Osteocyte (in vitro differentiated cells): ENCODE results near the gene KIAA0586. TPM values are rescaled to one million over a fixed set of nuclear protein-coding genes. Genes with fewer than 3 reads are reported as not detected.

ENCODE experiments used
- DNase-seq: peaks from one replicate; pipeline ENCODE4 v3.0.0; 2021; ENCODE audit warnings: mixed read lengths; ENCODE audit not compliant: unreplicated experiment; ENCODE audit errors: extremely low spot score
- H3K27ac Mint-ChIP-seq: one replicate; pipeline ENCODE4 v1.8.0; 2021; ENCODE audit warnings: mild to moderate bottlenecking, mixed read lengths; ENCODE audit not compliant: unreplicated experiment
- H3K27me3 Mint-ChIP-seq: one replicate; pipeline ENCODE4 v1.8.0; 2021; ENCODE audit warnings: mixed read lengths; ENCODE audit not compliant: unreplicated experiment
- H3K36me3 Mint-ChIP-seq: one replicate; pipeline ENCODE4 v1.8.0; 2021; ENCODE audit warnings: mixed read lengths; ENCODE audit not compliant: unreplicated experiment
- H3K4me1 Mint-ChIP-seq: one replicate; pipeline ENCODE4 v1.8.0; 2021; ENCODE audit warnings: mixed read lengths; ENCODE audit not compliant: unreplicated experiment
- H3K4me3 Mint-ChIP-seq: one replicate; pipeline ENCODE4 v1.8.0; 2021; ENCODE audit warnings: mild to moderate bottlenecking, moderate library complexity, mixed read lengths; ENCODE audit not compliant: unreplicated experiment
- H3K9me3 Mint-ChIP-seq: one replicate; pipeline ENCODE4 v1.8.0; 2021; ENCODE audit warnings: mixed read lengths; ENCODE audit not compliant: unreplicated experiment
- long read RNA-seq: library from polyadenylated mRNA; unstranded; transcript quantifications from one replicate; pipeline ENCODE4 v2.0.0, GENCODE V29; 2021
- total RNA-seq: library from RNA; stranded (reverse); gene quantifications from 2 replicates; pipeline ENCODE4 v1.2.1, GENCODE V29; 2021
- TF ChIP-seq, protein P1 (sequence below): fragments of 200-600 bp; sonication (generic); IDR thresholded peaks from 2 replicates; pipeline ENCODE4 v1.5.0; 2021; ENCODE audit warnings: antibody characterized with exemption, mild to moderate bottlenecking, moderate library complexity

KIAA0586 gene
- total RNA-seq: 17.9 and 19.0 TPM in 2 replicates
- long read RNA-seq, partial matches to known transcripts: 49 of 72 reads
- long read RNA-seq, other reads (novel, unspliced or antisense): 23 of 72 reads

DNA sequence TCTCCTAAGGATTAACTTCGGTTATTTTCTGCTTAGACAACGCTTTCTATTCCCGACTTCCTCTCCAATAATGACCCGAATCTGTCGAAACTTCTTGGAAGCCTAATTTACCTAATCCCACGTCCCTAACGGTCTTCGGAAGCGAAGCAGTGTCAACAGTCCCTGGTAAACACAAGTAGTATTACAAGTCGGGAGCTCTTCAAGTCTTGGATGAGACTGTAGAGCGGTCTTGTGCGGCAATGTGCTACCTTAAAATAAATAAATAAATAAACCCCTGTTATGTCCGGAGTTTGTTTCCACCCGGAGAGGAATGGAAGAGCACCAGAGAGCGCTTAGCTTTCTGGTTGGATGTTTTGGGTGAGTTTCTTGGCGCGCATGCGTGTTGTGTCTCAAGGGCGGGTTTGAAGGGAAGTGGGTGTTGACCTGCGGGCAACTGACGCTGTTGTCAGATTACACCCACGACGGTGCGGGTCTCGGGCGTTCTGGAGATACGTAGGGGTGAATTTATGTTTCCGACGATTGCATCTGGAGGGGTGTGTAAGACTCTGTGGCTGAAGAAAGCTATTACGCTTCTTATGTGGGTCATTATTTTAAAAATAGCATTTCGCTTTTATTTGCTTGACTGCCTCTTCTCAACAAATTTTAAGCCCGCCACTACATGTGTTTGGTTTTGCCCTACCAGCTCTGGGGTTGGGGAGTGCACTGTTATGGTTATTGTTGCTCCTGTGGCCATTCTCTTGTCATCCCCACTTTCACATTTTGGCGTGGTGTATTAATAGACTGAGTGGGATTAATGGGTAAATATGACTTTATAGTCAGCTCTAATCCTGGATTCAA, at the start of gene KIAA0586, which contains the start of gene TIMM9:
Gene KIAA0586 (plus strand): TSS at position 439 of the 837 bp plus-strand sequence. CDS start 546 bp downstream, outside the sequence.
Gene TIMM9 (minus strand): TSS at position 251 of the 837 bp plus-strand sequence. CDS start 15,586 bp downstream, outside the sequence.
- peak within 1 kb of the TSS; percentile 92 for H3K4me3 Mint-ChIP-seq
- DNase-seq: peak; percentile 98
- peaks cover 7% of the 10 kb centered on the region for H3K36me3 Mint-ChIP-seq
- peak within 1 kb of the TSS; percentile 99 for H3K27ac Mint-ChIP-seq
- H3K27me3 Mint-ChIP-seq: no peaks in the 10 kb centered on the region
- peaks cover 37% of the 10 kb centered on the region for H3K4me1 Mint-ChIP-seq
- TF ChIP-seq, protein P1, sequence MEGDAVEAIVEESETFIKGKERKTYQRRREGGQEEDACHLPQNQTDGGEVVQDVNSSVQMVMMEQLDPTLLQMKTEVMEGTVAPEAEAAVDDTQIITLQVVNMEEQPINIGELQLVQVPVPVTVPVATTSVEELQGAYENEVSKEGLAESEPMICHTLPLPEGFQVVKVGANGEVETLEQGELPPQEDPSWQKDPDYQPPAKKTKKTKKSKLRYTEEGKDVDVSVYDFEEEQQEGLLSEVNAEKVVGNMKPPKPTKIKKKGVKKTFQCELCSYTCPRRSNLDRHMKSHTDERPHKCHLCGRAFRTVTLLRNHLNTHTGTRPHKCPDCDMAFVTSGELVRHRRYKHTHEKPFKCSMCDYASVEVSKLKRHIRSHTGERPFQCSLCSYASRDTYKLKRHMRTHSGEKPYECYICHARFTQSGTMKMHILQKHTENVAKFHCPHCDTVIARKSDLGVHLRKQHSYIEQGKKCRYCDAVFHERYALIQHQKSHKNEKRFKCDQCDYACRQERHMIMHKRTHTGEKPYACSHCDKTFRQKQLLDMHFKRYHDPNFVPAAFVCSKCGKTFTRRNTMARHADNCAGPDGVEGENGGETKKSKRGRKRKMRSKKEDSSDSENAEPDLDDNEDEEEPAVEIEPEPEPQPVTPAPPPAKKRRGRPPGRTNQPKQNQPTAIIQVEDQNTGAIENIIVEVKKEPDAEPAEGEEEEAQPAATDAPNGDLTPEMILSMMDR: no peak
- H3K9me3 Mint-ChIP-seq: no peaks in the 10 kb centered on the region

DNA sequence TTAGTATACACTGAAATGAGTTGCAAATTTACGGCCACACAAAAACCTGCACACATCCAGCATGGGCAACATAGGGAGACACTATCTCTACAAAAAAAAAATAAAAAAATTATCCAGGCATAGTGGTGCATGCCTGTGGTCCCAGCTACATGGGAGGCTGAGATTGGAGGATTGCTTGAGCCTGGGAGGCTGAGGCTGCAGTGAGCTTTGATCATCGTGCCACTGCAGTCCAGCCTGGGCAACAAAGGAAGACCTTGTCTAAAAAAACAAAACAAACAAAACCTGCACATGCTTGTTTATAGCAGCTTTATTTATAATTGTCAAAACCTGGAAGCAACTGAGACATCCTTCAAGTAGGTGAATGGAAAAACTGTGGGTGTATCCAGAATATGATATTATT, 36.7 kb upstream of the KIAA0586 start:
- H3K4me3 Mint-ChIP-seq: no peak overlapping the region
- H3K36me3 Mint-ChIP-seq: no peaks in the 10 kb centered on the region
- TF ChIP-seq, protein P1: no peak
- peaks cover 4% of the 10 kb centered on the region for H3K4me1 Mint-ChIP-seq
- no peak overlapping the region for H3K27ac Mint-ChIP-seq
- H3K9me3 Mint-ChIP-seq: no peaks in the 10 kb centered on the region
- no peak for DNase-seq
- no peaks in the 10 kb centered on the region for H3K27me3 Mint-ChIP-seq

- Mint-ChIP-seq H3K27me3 (no peaks in the 10 kb centered on the region), H3K4me1 (peaks cover 7% of the 10 kb centered on the region), H3K9me3 (no peaks in the 10 kb centered on the region), H3K27ac (peak overlapping the region; percentile 38), H3K4me3 (peak overlapping the region; percentile 64), H3K36me3 (no peaks in the 10 kb centered on the region)
- TF ChIP-seq, protein P1: no peak
- DNase-seq: no peak
These were observed 32.0 kb upstream of the KIAA0586 start for GRCh38 chr14:58395562-58395811.

- H3K4me3 Mint-ChIP-seq: peak within 1 kb of the TSS; percentile 69
- DNase-seq: peak; percentile 93
- H3K27me3 Mint-ChIP-seq: no peaks in the 10 kb centered on the region
- TF ChIP-seq, protein P1: peak; percentile 96
- H3K27ac Mint-ChIP-seq: peak within 1 kb of the TSS; percentile 66
- H3K36me3 Mint-ChIP-seq: no peaks in the 10 kb centered on the region
- peaks cover 7% of the 10 kb centered on the region for H3K4me1 Mint-ChIP-seq
- H3K9me3 Mint-ChIP-seq: no peaks in the 10 kb centered on the region
These were observed 31.4 kb upstream of the KIAA0586 start, which contains the start of gene TOMM20L for GRCh38 chr14:58395812-58396788. TSS of gene TOMM20L (plus strand) at chr14:58395930. CDS start at chr14:58395958, 28 bp downstream.
